ENCODE results near the gene TM4SF20.

The TM4SF20 gene, protein sequence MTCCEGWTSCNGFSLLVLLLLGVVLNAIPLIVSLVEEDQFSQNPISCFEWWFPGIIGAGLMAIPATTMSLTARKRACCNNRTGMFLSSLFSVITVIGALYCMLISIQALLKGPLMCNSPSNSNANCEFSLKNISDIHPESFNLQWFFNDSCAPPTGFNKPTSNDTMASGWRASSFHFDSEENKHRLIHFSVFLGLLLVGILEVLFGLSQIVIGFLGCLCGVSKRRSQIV

DNA sequence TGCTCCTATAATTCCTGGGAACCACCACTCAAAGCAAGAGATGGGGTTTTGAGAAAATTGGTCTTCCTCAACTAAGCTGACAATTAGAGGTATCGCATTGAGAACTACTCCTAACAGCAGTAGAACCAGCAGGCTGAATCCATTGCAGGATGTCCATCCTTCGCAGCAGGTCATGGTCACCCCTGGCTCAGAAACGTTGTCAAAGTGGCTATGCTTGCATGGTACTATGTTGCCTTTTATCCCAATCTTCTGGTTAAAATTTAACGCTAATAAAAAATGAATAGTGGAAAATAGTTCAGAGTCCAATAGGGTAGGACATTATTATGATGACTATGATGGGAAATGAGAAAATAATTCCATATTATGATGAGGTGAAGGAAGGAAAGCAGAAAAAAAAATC is at the start of gene TM4SF20:
Gene TM4SF20 (minus strand): TSS at position 212 of the 400 bp plus-strand sequence. CDS start 38 bp downstream, at position 174.
- DNase-seq: no peak

DNA sequence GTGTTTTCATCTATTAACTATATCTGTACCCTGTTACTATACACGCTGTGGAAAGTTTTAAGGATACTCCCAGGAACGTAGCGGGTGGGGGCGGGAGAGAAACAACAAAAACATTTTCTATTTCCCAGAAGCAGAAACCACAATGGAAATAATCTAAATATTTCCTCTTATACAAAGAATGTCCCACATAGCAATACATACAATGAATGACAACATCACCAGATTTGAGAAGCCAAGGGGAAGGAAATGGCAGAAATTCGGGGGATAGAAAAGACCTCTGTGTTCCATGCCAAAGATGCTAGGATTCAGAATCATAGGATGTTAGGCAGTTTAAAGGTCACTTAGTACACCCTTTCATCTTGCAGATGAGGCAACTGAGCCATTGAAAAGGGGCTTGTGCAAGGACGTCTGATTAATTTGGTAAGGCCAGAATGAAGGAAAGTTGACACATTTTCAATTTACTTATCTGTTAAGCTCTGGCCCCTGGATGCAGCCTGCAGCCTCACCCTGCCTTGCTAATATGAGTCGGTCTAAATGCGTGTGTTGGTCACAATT is 49.7 kb upstream of the TM4SF20 start:
- DNase-seq: no peak

- no peak for DNase-seq
Observed at GRCh38 chr2:227423656-227424499, 44.8 kb upstream of the TM4SF20 start.

- no peak for DNase-seq
Observed at GRCh38 chr2:227420087-227421052, 41.3 kb upstream of the TM4SF20 start.

GRCh38 chr2:227416701-227417100 is 37.6 kb upstream of the TM4SF20 start:
- DNase-seq: no peak

- DNase-seq: no peak
Observed at GRCh38 chr2:227415538-227416424, 36.7 kb upstream of the TM4SF20 start.

GRCh38 chr2:227414846-227415245 is 35.7 kb upstream of the TM4SF20 start:
- no peak for DNase-seq

DNA sequence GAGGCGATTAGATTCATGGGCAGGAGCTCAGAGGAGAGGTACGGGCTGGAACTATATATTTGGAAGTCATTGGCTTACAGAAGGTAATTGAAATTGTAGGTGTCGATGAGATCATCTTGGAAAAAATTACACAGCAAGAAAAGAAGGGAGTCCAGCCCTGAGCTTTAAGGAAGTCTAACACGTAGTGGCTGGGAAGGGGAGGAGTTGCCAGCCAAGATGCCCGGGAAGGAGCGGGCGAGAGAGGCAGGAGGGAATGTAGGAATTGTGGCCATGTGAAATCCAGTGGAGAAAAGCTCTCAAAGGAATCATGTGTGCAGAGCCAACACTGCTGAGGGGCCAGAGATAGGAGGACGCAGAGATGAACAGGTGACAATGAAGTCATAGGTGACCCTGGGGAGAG is 34.3 kb upstream of the TM4SF20 start:
- no peak for DNase-seq

DNA sequence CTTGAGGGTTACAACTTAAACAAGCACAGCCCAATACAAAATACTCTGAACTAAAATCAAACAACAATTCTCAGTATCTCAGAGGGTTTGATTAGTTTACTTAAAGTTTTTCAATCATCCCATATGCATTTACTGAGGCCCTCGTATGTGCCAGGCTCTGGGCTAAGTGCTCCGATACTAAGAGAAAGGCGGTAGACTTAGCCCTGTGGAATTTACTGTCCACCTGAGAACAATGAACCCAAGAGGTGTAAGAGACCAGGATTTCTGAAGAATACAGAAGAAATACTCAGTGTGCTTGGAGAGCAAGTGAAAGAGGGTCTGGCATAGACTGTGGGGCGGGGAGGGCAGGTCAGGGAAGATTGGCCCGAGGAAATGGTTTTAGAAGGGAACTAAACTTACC is 33.8 kb upstream of the TM4SF20 start:
- DNase-seq: no peak

GRCh38 chr2:227411990-227412350 is 32.9 kb upstream of the TM4SF20 start:
- no peak for DNase-seq

- no peak for DNase-seq
Observed at GRCh38 chr2:227411320-227411989, 32.3 kb upstream of the TM4SF20 start.

DNA sequence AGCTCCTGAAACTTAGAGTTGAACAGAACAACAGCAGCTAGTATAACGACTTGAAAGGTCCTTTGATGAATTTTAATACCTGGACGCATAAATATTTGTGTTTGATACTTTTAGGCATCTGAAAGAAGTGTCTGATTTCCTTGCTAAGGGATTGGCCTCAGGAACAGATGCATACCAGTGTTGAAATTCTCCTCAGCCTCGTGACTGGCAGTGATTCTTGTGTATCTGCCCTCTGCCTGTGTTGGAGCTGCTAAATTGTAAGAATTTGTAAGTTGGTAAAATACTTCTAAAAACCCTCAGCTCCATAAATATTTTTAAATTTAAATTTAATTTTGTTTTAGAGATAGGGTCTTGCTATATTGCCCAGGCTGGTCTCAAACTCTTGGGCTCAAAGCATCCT is 31.1 kb upstream of the TM4SF20 start:
- DNase-seq: no peak

DNA sequence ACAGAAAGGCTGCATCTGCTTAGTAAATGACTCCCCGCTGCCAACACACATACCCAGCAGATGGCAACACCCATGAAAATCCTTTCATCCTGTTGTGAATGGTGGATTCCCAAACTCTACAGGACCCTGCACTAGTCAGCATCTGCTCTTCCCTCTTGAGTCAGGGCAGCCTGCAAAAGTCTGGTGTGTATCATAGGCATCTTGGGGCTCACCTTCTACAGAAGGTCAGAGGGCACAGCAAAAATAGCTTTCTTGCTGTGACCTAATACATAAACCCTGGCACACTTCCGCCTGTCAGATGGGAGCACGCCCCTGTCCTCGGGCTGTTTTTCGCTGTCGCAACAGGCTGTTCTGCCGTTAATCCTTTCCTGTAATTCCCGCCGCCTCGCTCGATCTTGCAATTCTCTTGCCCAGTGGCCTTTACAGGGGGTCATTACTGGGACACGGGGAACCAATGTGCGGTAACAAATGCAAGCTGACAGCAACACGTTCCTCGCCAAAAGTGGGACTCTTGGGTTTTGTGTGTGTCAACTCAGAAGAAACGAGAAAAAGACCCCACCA is 28.6 kb upstream of the TM4SF20 start:
- DNase-seq: no peak

DNA sequence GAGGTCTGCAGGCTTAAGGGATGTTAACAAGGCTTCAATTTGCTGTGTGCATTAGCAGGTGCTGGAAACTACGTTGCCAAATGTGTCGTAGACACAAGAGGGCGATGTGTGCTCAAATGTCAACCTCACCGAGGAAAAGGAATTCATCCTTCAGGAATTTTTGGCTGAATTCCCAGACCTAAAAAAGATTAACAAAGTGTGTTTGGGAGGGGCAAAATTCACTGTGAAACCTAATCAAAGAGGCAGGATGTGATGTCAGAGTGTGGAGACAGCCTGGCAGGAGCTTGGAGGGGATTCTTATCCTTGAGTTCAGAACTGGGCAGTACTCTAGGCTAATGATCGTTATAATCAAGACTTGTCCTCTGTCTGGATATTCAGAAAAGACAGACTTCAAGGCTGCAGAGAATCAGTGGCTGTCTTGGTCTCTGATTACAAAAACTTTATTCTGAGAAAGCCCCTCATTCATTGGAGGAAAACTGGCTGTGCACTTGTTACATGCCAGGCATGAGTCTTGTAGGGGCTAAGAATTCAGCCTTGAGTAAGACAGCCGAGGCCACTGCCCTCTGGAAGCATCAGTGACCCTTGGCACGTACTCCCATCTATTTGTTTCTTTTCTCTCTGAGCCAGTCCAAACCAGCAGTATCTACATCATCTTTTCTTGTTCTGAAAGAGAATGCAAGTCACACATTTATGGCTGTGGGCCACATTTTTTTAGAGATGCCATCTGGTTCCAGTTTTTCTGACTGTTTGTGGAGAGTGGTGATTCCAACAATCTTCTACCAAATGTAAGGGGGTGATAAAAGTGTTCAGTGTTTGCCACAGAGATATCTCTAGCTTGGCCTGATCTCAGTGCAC is 27.3 kb upstream of the TM4SF20 start:
- peak; percentile 48 for DNase-seq

- DNase-seq: no peak
Observed at GRCh38 chr2:227404585-227405271, 25.6 kb upstream of the TM4SF20 start.

DNA sequence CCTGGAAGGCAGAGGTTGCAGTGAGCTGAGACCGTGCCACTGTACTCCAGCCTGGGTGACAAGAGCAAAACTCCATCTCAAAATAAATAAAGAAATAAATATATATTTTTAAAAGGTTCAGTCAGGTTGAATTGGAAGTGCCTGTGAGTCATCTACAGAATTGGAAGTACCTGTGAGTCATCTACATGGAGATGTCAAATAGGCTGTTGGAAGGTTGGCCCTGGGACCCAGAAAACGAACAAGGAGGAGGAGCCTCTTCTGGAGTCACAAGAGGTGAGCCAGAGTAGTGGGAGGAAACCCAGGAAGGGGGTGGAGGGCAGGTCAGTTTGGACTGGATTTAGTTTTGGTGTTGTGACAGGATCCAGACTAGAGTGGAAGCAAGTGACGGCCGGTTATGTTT is 23.9 kb upstream of the TM4SF20 start:
- no peak for DNase-seq

DNA sequence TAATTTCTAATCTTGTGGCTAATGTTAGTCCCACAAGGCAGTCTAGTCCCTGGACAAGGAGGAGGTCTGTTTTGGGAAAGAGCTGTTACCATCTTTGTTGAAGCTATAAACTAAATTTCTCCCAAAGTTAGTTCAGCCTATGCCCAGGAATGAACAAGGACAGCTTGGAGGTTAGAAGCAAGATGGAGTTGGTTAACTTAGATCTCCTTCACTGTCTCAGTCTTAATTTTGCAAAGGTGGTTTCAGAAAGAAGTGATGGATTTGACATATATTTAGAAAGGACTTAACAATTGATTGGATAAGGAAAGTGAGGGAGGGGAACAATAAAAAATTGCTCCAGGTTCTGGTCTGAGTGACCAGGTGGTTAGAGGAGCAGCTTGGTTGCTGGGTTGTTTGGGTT is 23.2 kb upstream of the TM4SF20 start:
- no peak for DNase-seq

GRCh38 chr2:227401550-227401949 is 22.4 kb upstream of the TM4SF20 start:
- DNase-seq: no peak
